VCaP (cell line): ENCODE results near the gene TNFRSF1B.

Source experiments
- H3K27ac ChIP-seq: fragments of 450-650 bp; 2 replicates; pipeline ENCODE4 v1.5.1; 2017
- TF ChIP-seq, protein P1 (sequence below): fragments of 450-650 bp; conservative IDR thresholded peaks from 2 replicates; pipeline ENCODE4 v1.5.1; 2017; ENCODE audit warnings: mild to moderate bottlenecking, moderate library complexity

Gene TNFRSF1B

DNA sequence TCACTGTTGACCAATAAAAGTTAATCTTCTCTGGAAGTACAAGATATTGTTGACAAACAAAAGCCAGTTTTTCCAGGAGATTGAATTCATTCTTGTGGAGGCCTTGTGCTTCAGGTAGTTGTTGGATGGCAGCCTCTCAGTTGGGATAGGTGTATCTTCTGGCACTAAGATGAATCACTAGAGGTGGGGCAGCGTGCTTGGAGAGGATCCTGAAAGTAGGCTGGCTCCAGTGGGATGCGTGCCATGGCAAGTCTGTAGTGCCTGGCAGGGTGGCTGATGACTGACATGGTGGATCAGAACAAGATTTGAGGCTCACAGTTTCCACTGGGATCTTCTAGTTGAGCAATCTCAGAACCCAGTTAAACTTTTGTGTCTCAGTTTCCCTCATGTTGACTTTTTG, 65.4 kb downstream of the TNFRSF1B start:
- TF ChIP-seq, protein P1, sequence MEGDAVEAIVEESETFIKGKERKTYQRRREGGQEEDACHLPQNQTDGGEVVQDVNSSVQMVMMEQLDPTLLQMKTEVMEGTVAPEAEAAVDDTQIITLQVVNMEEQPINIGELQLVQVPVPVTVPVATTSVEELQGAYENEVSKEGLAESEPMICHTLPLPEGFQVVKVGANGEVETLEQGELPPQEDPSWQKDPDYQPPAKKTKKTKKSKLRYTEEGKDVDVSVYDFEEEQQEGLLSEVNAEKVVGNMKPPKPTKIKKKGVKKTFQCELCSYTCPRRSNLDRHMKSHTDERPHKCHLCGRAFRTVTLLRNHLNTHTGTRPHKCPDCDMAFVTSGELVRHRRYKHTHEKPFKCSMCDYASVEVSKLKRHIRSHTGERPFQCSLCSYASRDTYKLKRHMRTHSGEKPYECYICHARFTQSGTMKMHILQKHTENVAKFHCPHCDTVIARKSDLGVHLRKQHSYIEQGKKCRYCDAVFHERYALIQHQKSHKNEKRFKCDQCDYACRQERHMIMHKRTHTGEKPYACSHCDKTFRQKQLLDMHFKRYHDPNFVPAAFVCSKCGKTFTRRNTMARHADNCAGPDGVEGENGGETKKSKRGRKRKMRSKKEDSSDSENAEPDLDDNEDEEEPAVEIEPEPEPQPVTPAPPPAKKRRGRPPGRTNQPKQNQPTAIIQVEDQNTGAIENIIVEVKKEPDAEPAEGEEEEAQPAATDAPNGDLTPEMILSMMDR, result no peak
- peak overlapping the region; percentile 87 for H3K27ac ChIP-seq

DNA sequence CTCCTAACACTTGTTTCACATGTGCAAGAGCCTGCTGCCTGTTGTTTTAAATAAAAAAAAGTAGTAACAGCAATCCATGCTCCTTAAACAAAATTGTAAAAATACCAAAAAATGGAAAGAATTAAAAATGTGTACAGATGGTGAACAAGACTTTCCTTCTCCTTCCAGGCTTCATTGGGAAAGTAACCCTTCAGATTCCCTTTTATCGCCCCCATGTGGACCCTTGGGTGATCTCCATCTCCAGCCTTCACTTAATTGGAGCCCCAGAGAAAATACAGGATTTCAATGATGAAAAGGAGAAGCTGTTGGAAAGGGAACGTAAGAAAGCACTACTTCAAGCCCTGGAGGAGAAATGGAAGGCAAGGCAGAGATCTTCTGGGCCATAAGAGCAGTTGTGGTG, 77.3 kb downstream of the TNFRSF1B start:
- H3K27ac ChIP-seq, result peak overlapping the region; percentile 42
- TF ChIP-seq, protein P1, result peak; percentile 24; the same call in 1 of the 2 replicates

DNA sequence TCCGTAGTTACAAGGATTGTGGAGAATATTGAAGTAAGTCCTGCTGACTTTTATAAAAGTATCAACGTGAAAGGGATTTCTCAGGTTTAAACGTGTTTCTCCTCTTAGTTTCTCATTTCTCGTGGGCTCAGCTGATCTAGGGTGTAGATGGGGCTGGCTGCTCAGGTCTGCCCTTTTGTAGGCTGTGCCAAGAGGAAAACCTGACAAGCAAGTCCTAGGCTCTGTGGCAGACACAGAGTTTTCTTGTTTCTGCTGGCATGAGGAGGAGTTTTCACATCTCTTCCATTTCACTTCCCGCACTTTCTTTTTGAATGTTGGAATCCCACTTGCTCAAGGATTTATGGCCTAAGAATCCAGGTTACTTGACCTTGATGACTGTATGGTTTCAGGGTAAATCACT, 77.8 kb downstream of the TNFRSF1B start:
- TF ChIP-seq, protein P1, result no peak

DNA sequence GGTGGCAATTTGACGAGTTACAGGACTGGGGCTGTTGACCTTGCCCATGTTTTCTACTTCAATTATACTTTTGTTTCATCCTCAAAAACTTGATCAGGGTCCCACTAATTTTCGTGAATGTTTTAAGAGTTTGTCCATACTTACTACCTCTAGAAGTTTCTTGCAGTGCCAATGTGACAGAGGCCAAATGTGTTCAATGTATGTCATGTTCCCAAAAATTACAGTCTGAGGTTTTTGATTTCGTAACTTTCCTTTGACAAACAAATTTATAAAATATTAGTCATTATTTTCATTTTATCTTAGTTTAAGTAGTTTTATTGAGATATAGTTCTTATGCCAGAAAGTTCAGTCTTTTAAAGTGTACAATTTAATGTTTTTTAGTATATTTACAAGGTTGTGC, 78.3 kb downstream of the TNFRSF1B start:
- TF ChIP-seq, protein P1, result no peak
- peak overlapping the region; percentile 42 for H3K27ac ChIP-seq

More for the DNA sequence above, 77.8 kb downstream of the TNFRSF1B start:
- H3K27ac ChIP-seq, result peak overlapping the region; percentile 42

DNA sequence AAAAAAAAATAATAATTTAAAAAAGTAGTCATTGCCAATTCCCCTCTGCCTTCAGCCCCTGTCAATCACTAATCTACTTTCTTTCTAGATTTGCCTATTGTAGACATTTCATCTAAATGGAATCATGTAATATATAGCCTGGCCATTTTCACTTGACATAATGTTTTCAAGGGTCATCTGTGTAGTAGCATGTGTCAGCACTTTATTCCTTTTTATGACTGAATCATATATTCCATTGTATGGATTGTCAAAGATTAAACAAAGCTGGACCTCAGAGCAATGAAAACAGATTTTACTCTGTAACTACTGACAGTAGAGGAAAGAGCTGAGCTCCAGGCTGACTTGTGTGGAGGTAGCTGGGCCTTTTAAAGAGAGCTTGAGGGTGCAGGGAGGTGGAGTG, 78.9 kb downstream of the TNFRSF1B start:
- TF ChIP-seq, protein P1, result no peak
- H3K27ac ChIP-seq, result no peak overlapping the region

DNA sequence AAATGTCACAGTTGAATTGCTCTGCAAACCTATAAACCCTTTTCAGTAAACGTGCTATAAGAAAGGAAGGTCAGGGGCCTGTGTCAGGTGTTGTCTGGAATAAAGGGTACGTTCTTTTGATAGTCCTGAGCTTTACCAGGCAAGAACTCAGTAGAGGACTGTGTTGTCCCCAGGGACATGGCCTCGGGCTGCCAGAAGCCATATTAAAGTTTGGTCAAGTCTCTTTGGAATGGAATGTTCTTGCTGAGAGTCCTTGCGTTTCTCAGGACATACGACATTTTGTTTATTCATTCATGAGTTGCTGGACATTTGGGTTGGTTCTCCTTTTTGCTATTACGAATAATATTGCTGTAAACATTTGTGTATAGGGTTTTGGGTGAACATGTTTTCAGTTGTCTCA, 79.8 kb downstream of the TNFRSF1B start:
- TF ChIP-seq, protein P1, result no peak
- no peak overlapping the region for H3K27ac ChIP-seq

DNA sequence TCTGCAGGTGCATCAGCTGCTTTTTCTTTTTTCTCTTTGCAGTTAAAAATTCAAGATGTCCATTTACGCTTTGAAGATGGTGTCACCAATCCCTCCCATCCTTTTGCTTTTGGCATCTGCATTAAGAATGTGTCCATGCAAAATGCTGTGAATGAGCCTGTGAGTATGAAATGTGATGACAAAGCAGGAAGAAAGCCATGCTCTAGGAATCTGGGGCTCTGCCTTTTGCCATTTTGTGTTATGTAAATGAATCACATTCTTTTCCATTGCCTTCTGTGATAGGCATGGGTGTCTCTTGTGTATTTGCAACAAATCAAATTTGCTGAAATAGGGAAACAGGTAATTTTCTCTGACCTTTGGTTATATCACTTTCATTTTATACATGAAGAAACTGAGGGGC, 82.4 kb downstream of the TNFRSF1B start:
- no peak overlapping the region for H3K27ac ChIP-seq
- TF ChIP-seq, protein P1, result no peak
